Upper lobe of right lung (tissue), 1 donor: ENCODE measurements around the gene TTC3. TPM values are rescaled to one million over a fixed set of nuclear protein-coding genes. Genes with fewer than 3 reads are reported as not detected.
"Not testable (repeated sequence)": the region's sequence is repeated elsewhere in the genome, so short reads cannot be mapped to it uniquely, and the experiment has no call there.

Source experiments
- ATAC-seq: fragments of 200-7000 bp; cut with Tn5 transposase; one replicate; pipeline ENCODE4 v1.9.1; 2020; ENCODE audit warnings: mild to moderate bottlenecking, moderate library complexity
- DNase-seq: peaks from one replicate; pipeline ENCODE4 v3.0.0-alpha.2; 2020
- H3K27ac ChIP-seq: fragments of 200-600 bp; one replicate; pipeline ENCODE4 v1.8.0; 2022
- H3K27me3 ChIP-seq: fragments of 200-600 bp; one replicate; pipeline ENCODE4 v1.8.0; 2022; ENCODE audit warnings: mild to moderate bottlenecking
- H3K36me3 ChIP-seq: fragments of 200-600 bp; one replicate; pipeline ENCODE4 v1.8.0; 2022
- H3K4me1 ChIP-seq: fragments of 200-600 bp; one replicate; pipeline ENCODE4 v1.8.0; 2022
- H3K4me3 ChIP-seq: fragments of 200-600 bp; one replicate; pipeline ENCODE4 v1.8.0; 2022; ENCODE audit warnings: mild to moderate bottlenecking
- H3K9me3 ChIP-seq: fragments of 200-600 bp; one replicate; pipeline ENCODE4 v1.8.0; 2022
- intact Hi-C: fragments of 100-400 bp; cut with DNase I; formaldehyde crosslinking; loops from one replicate; pipeline ENCODE4 v1.11.0; 2022
- total RNA-seq: library from RNA; stranded (reverse); fragmentation: NEBNext Ultra II Directional; extraction: Animal tissue kit (Norgen Biotek cat#: 25700); gene quantifications from one replicate; pipeline ENCODE4 v1.2.1, GENCODE V29; 2021
- TF ChIP-seq, protein P1 (sequence below): fragments of 200-600 bp; IDR thresholded peaks from one replicate; pipeline ENCODE4 v1.8.0; 2022; ENCODE audit warnings: antibody characterized with exemption
- donor health status: DM: no; HTN: yes; CAD: no; lungs with severe emphysema.

The TTC3 gene
- total RNA-seq, 1 donor from 2014 or later, result 99.0 TPM

DNA sequence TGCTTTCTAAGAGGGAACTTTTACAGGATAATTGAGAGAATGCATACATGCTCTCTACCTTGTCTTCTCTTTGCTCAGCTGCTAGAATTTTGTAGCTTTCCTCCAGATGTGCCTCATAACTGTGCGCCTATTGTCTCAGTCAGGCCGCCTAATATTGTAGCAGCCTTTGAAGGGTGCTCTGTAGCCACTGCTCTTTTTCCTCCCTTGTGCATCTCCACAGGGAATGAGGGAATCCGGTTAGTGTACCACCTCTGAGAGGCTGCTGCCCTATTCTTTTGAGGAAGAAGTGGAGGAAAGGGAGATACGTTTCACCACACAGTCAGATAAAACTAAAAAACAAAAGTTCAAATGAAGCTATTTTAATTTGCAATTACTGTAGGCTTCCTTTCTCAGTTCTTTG, 22.8 kb downstream of the TTC3 start:
- Histone ChIP-seq H3K36me3 (peaks cover 60% of the 10 kb centered on the region), H3K4me3 (no peak overlapping the region), H3K4me1 (no peaks in the 10 kb centered on the region), H3K27me3 (no peaks in the 10 kb centered on the region), H3K27ac (no peak overlapping the region), H3K9me3 (no peaks in the 10 kb centered on the region)
- intact Hi-C loops, result no loop called here
- DNase-seq, result no peak
- TF ChIP-seq, protein P1, sequence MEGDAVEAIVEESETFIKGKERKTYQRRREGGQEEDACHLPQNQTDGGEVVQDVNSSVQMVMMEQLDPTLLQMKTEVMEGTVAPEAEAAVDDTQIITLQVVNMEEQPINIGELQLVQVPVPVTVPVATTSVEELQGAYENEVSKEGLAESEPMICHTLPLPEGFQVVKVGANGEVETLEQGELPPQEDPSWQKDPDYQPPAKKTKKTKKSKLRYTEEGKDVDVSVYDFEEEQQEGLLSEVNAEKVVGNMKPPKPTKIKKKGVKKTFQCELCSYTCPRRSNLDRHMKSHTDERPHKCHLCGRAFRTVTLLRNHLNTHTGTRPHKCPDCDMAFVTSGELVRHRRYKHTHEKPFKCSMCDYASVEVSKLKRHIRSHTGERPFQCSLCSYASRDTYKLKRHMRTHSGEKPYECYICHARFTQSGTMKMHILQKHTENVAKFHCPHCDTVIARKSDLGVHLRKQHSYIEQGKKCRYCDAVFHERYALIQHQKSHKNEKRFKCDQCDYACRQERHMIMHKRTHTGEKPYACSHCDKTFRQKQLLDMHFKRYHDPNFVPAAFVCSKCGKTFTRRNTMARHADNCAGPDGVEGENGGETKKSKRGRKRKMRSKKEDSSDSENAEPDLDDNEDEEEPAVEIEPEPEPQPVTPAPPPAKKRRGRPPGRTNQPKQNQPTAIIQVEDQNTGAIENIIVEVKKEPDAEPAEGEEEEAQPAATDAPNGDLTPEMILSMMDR, result no peak
- no peak for ATAC-seq

DNA sequence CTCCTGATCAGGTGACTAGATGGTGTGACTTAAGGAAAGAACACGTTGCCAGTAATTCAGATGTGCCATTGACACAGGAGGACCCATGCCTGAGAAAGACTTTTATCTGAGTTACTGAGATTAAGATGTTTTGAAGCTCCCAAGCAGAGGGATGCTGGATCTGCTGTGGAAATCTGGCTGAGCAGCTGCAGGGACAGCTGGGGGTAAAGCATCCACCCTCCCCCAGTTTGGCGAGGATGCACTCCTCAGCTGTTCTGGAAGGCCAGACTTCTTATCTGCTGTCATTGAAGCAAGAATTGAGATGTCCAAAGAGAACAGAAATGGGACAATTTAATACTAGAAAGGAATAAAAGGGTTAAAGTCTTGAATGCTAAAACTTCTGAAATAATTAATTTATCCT, 25.7 kb downstream of the TTC3 start:
- TF ChIP-seq, protein P1, result no peak
- peaks cover 49% of the 10 kb centered on the region for H3K36me3 ChIP-seq
- no peaks in the 10 kb centered on the region for H3K9me3 ChIP-seq
- no peaks in the 10 kb centered on the region for H3K4me1 ChIP-seq
- no peaks in the 10 kb centered on the region for H3K27me3 ChIP-seq
- H3K27ac ChIP-seq, result no peak overlapping the region
- no peak for ATAC-seq
- intact Hi-C loops, result no loop called here
- no peak overlapping the region for H3K4me3 ChIP-seq
- DNase-seq, result no peak

DNA sequence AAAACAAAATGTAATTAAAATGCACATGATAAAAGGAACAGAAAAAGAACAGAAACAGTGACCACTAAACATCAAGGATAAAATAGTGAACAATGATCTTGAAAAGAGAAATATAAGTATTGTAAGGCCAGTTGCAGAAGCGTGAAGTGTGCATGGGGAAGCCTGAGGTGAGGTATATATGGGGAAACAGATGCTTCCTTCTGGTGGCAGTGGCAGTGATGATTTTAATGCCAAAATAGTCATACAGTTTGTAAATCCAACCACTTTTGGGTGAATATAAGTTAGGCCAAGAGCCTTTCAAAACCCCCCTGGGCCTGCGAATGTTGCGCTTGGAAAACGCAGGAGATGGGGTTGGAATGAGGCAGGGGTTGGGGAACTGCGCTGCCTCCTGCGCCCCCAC, 27.3 kb downstream of the TTC3 start:
- TF ChIP-seq, protein P1, result no peak
- ATAC-seq (no peak), DNase-seq (no peak)
- Histone ChIP-seq H3K27ac (no peak overlapping the region), H3K36me3 (peaks cover 47% of the 10 kb centered on the region), H3K27me3 (no peaks in the 10 kb centered on the region), H3K4me3 (no peak overlapping the region), H3K9me3 (no peaks in the 10 kb centered on the region), H3K4me1 (no peaks in the 10 kb centered on the region)
- intact Hi-C loops, result no loop called here

DNA sequence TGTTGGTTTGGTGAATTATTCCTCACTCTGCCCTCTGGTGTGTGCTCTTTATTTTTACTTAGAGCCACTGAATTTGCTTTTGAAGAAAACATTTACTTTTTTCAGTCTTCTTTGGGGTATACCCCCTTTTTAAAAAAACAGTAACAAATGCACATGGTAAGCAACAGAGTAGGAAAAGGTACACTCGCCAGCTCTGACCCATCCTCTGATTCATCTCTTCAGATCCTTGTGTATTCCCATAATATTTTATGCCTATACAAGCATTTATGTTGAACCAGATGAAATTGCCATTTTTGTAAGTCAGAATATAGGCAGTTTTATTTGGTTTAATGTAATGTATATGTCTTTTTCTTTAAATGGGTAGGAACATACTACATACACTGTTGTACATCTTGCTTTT, 28.3 kb downstream of the TTC3 start:
- ATAC-seq (no peak), DNase-seq (no peak)
- no peaks in the 10 kb centered on the region for H3K9me3 ChIP-seq
- no peak overlapping the region for H3K4me3 ChIP-seq
- no peaks in the 10 kb centered on the region for H3K27me3 ChIP-seq
- H3K36me3 ChIP-seq, result peaks cover 36% of the 10 kb centered on the region
- TF ChIP-seq, protein P1, result no peak
- H3K4me1 ChIP-seq, result no peaks in the 10 kb centered on the region
- H3K27ac ChIP-seq, result no peak overlapping the region
- intact Hi-C loops, result no loop called here

DNA sequence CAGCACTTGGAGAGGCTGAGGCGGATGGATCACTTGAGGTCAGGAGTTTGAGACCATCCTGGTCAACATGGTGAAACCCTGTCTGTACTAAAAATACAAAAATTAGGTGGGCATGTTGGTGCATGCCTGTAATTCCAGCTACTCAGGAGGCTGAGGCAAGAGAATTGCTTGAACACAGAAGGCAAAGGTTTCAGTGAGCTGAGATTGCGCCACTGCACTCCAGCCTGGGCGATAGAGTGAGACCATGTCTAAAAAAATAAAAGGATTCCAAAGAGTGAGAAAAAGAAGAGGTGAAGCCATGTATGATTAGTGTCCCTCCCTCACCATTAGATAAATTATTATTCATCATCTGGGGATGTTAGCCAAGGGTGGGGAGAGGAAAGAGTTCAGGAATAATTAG, 29.7 kb downstream of the TTC3 start:
- DNase-seq, H3K9me3 ChIP-seq, H3K4me1 ChIP-seq, intact Hi-C loops, H3K27me3 ChIP-seq, ATAC-seq, H3K4me3 ChIP-seq, H3K27ac ChIP-seq: not testable (repeated sequence)
- H3K36me3 ChIP-seq, result peaks cover 23% of the 10 kb centered on the region

DNA sequence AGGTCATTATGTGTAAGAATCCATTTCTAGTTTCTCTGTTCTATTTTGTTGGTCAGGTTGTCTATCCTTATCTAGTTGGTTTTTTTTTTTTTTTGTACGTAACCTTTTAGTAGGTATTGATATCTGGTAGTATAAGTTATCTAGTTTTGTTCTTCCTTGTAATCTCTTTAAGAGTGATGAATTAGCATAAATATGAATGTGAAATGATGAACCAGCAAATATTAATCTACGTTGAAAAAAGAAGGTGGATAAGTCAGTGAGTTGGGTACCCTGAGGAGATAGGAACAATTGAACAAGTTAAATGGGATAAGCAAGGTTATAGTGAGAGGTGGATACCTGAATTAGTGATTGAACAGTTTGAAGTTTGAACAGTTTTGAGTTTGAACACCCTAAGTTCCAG, 33.9 kb downstream of the TTC3 start:
- TF ChIP-seq, protein P1, result no peak
- no peaks in the 10 kb centered on the region for H3K27me3 ChIP-seq
- H3K4me3 ChIP-seq, result no peak overlapping the region
- no peak overlapping the region for H3K27ac ChIP-seq
- intact Hi-C loops, result no loop called here
- no peak for ATAC-seq
- no peak for DNase-seq
- H3K9me3 ChIP-seq, result no peaks in the 10 kb centered on the region
- peaks cover 5% of the 10 kb centered on the region for H3K36me3 ChIP-seq
- no peaks in the 10 kb centered on the region for H3K4me1 ChIP-seq

DNA sequence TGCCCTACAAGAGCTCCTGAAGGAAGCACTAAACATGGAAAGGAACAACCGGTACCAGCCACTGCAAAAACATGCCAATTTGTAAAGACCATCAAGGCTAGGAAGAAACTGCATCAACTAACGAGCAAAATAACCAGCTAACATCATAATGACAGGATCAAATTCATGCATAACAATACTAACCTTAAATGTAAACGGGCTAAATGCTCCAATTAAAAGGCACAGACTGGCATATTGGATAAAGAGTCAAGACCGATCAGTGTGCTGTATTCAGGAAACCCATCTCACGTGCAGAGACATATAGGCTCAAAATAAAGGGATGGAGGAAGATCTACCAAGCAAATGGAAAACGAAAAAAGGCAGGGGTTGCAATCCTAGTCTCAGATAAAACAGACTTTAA, 38.0 kb downstream of the TTC3 start:
- intact Hi-C loops, H3K36me3 ChIP-seq, H3K9me3 ChIP-seq: not testable (repeated sequence)

DNA sequence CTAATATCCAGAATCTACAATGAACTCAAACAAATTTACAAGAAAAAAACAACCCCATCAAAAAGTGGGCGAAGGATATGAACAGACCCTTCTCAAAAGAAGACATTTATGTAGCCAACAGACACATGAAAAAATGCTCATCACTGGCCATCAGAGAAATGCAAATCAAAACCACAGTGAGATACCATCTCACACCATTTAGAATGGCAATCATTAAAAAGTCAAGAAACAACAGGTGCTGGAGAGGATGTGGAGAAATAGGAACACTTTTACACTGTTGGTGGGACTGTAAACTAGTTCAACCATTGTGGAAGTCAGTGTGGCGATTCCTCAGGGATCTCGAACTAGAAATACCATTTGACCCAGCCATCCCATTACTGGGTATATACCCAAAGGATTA, 41.2 kb downstream of the TTC3 start:
- H3K27ac ChIP-seq, ATAC-seq, DNase-seq, intact Hi-C loops, H3K4me1 ChIP-seq, H3K36me3 ChIP-seq, H3K9me3 ChIP-seq, H3K4me3 ChIP-seq, H3K27me3 ChIP-seq: not testable (repeated sequence)

More for the DNA sequence above, 38.0 kb downstream of the TTC3 start:
- ATAC-seq, H3K27me3 ChIP-seq, DNase-seq, H3K27ac ChIP-seq, H3K4me1 ChIP-seq, H3K4me3 ChIP-seq: not testable (repeated sequence)

DNA sequence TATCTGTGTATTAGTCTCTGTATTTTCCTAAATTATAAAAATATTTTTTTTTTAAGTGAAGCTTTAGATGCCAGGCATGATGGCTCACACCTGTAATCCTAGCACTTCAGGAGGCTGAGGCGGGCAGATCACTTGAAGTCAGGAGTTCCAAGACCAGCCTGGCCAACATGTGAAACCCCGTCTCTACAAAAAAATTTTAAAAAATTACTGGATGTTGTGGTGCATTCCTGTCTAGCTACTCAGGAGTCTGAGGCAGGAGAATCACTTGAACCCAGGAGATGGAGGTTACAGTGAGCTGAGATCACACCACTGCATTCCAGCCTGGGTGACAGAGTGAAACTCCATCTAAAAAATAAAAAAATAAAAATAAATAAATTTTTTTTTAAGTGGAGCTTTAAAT, 43.4 kb downstream of the TTC3 start:
- H3K27me3 ChIP-seq, intact Hi-C loops, DNase-seq, H3K36me3 ChIP-seq, H3K4me3 ChIP-seq, H3K4me1 ChIP-seq, H3K27ac ChIP-seq, ATAC-seq, H3K9me3 ChIP-seq: not testable (repeated sequence)
